Heart right ventricle (tissue), 16 donors: ENCODE measurements around the gene PTPRG. TPM values are rescaled to one million over a fixed set of nuclear protein-coding genes. Genes with fewer than 3 reads are reported as not detected.

Experiments
- ATAC-seq, 8 donors: fragments of 200-7000 bp; cut with Tn5 transposase; one replicate each; pipeline ENCODE4 v1.9.1; 2020; ENCODE audit warnings: mild to moderate bottlenecking in 8 of 8, moderate library complexity in 8 of 8, moderate number of reproducible peaks in 1 of 8
- DNase-seq, 2 donors: peaks; one replicate each; pipeline ENCODE4 v3.0.0-alpha.2; 2020
- H3K27ac ChIP-seq, 10 donors: fragments of 200-600 bp; sonication (generic) in 2 of 10; one replicate each; pipeline versions ENCODE4 v1.5.0 to v1.8.0; 2020 to 2022; ENCODE audit warnings: mild to moderate bottlenecking in 3 of 10
- H3K27me3 ChIP-seq, 7 donors: fragments of 200-600 bp; one replicate each; pipeline ENCODE4 v1.8.0; 2021 to 2022; ENCODE audit warnings: mild to moderate bottlenecking in 2 of 7
- H3K36me3 ChIP-seq, 9 donors: fragments of 200-600 bp; sonication (generic) in 1 of 9; one replicate each; pipeline versions ENCODE4 v1.5.0 to v1.8.0; 2020 to 2022; ENCODE audit warnings: mild to moderate bottlenecking in 2 of 9
- H3K4me1 ChIP-seq, 9 donors: fragments of 200-600 bp; sonication (generic) in 1 of 9; one replicate each; pipeline versions ENCODE4 v1.5.0 to v1.8.0; 2020 to 2022; ENCODE audit warnings: mild to moderate bottlenecking in 4 of 9
- H3K4me3 ChIP-seq, 10 donors: fragments of 200-600 bp; sonication (generic) in 2 of 10; one replicate each; pipeline versions ENCODE4 v1.5.0 to v1.8.0; 2020 to 2022; ENCODE audit warnings: mild to moderate bottlenecking in 7 of 10, moderate library complexity in 2 of 10
- H3K9me3 ChIP-seq, 11 donors: fragments of 200-600 bp in 10 of 11; sonication (generic) in 2 of 11; one replicate each; pipeline versions ENCODE4 v1.5.0 to v1.8.0; 2013 to 2022; ENCODE audit warnings: mild to moderate bottlenecking in 2 of 11, control low read depth in 1 of 11, moderate library complexity in 1 of 11
- WGBS, 2 donors: extraction: QIAGEN DNeasy Blood & Tissue Kit; methylation state at CpG; one replicate each; pipeline ENCODE4 v1.1.7; 2013; ENCODE audit warnings: inconsistent platforms in 1 of 2; 5-methylcytosine and 5-hydroxymethylcytosine counted together
- intact Hi-C, 10 donors: fragments of 100-400 bp; cut with DNase I; formaldehyde crosslinking; loops; one replicate each; pipeline versions ENCODE4 v1.11.1 to v1.14.2; 2022
- polyA plus RNA-seq, 2 donors: library from polyadenylated mRNA; stranded (reverse); fragments of 200-250 nt; gene quantifications; one replicate each; pipeline ENCODE4 v1.2.3, GENCODE V29; 2013
- total RNA-seq, 10 donors: library from RNA; stranded (reverse); fragmentation: NEBNext Ultra II Directional in 3 of 10; extraction: Animal tissue kit (Norgen Biotek cat#: 25700) in 3 of 10; gene quantifications; one replicate each; pipeline versions ENCODE4 v1.2.1 to v1.2.4, GENCODE V29; 2021 to 2023
- TF ChIP-seq, protein P1 (sequence below), 9 donors: fragments of 200-600 bp; sonication (generic) in 2 of 9; IDR thresholded peaks; one replicate each; pipeline versions ENCODE4 v1.5.0 to v1.8.0; 2021 to 2022; ENCODE audit warnings: antibody characterized with exemption in 9 of 9, mild to moderate bottlenecking in 5 of 9, moderate library complexity in 1 of 9
- donor health status: Arrhythmogenic right ventricular cardiomyopathy.
- donor health status: ischemic (EF 13 %, LVEDD 7.1; RV severe dilation, severe dysfunction).
- donor health status: healthy with polysubstance abuse.
- donor health status: DM: no; HTN: yes; CAD: no.
- donor health status: DM: no; HTN: no; CAD: no.
- donor health status: ischemic (EF 25% LVEDD 6.9; RV normal size, moderate dysfunction).
- donor health status: ischemic (EF 25% LVEDD 5.7; RV mildly dilated, moderate dysfunction).
- donor health status: healthy.
- donor health status: DM: yes; HTN: yes; CAD: no.
- donor health status: Ischemic cardiomyopathy.
- donor health status: ischemic (EF 35%, LVEDD 5.7; RV mildly dilated, moderate dysfunction).
- donor health status: nonischemic (EF 11% LVEDD 7.7; RV severe dilation, severe dysfunction).
- donor health status: DM: yes; HTN: yes; CAD: no.
- donor health status: PGD.
- donor health status: ischemic (EF 29% LVEDD 5.4; RV normal size, mild dysfunction).
- donor health status: nonischemic (EF 23%, LVEDD 6.1; RV moderate dilation, normal function).

PTPRG gene
- total and polyA plus RNA-seq, 12 donors: 10.1 to 38.3 (median 32.6) TPM

DNA sequence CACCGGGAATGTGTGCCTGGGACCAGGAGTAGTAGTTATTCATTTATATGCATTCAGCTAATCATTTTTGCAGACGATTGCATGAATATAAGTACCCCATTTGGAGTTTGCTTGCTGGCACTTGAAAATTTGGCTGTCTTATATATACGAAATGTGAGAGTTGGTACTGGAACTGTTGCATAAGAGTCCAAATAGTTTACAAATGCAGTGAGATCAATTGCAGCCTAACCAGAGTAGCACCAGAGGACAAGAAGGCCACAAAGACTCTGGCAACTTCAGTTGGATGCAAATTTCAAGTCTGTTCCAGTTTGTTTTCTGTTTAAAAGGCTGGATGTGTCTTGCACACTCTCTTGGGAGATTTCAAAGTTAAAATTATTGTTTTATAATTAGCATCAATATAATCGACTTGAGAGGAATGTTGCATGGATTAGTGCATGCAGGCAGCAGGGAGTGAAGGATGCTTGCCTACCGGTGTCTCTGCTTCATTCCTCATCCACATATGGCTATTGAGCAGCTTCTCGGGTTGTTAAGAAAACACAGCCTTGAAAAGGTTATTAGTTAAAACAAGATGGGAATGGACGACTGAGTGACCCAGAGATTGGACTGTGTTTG lies 213.0 kb downstream of the PTPRG start:
- no peaks in the 10 kb centered on the region for H3K27me3 ChIP-seq
- intact Hi-C loops: no loop called here
- peaks cover 0 to 68% (median 21%) of the 10 kb centered on the region in 9 donors for H3K4me1 ChIP-seq
- no peaks in the 10 kb centered on the region for H3K36me3 ChIP-seq
- H3K4me3 ChIP-seq: no peak overlapping the region
- WGBS, 2 donors: 67 to 78% methylated on average over 7 of the region's 7 CpGs
- ATAC-seq (no peak), DNase-seq (no peak)
- TF ChIP-seq, protein P1, sequence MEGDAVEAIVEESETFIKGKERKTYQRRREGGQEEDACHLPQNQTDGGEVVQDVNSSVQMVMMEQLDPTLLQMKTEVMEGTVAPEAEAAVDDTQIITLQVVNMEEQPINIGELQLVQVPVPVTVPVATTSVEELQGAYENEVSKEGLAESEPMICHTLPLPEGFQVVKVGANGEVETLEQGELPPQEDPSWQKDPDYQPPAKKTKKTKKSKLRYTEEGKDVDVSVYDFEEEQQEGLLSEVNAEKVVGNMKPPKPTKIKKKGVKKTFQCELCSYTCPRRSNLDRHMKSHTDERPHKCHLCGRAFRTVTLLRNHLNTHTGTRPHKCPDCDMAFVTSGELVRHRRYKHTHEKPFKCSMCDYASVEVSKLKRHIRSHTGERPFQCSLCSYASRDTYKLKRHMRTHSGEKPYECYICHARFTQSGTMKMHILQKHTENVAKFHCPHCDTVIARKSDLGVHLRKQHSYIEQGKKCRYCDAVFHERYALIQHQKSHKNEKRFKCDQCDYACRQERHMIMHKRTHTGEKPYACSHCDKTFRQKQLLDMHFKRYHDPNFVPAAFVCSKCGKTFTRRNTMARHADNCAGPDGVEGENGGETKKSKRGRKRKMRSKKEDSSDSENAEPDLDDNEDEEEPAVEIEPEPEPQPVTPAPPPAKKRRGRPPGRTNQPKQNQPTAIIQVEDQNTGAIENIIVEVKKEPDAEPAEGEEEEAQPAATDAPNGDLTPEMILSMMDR (IDR thresholded peaks at IDR 0.05): no peak
- no peak overlapping the region for H3K27ac ChIP-seq
- H3K9me3 ChIP-seq: no peaks in the 10 kb centered on the region

DNA sequence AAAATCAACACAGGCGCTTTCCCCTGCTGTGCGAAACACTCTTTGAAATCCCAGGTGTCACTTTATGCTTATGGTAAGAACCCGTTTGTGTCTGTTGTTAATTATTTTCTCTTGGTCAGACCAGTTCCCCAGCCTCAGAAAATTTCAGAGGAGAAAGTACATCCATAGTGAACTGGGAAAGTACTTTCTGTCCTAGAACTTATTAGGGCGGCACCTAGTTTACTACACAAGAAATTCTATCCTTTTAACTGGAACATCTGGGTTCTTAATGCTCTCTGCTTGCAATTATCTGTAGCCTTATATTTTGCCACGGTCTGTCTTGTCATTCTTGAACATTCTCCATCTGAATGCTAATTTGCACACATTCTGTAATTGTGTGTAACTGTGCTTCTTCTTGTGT lies 215.0 kb downstream of the PTPRG start:
- Histone ChIP-seq H3K27ac (no peak overlapping the region), H3K9me3 (no peaks in the 10 kb centered on the region), H3K36me3 (no peaks in the 10 kb centered on the region), H3K27me3 (no peaks in the 10 kb centered on the region), H3K4me3 (no peak overlapping the region), H3K4me1 (peaks cover 5 to 66% (median 33%) of the 10 kb centered on the region in 9 donors)
- TF ChIP-seq, protein P1 (IDR thresholded peaks at IDR 0.05): no peak
- WGBS, 2 donors: 95 to 96% methylated on average over 5 of the region's 5 CpGs
- intact Hi-C loops: no loop called here
- DNase-seq (no peak), ATAC-seq (no peak)

DNA sequence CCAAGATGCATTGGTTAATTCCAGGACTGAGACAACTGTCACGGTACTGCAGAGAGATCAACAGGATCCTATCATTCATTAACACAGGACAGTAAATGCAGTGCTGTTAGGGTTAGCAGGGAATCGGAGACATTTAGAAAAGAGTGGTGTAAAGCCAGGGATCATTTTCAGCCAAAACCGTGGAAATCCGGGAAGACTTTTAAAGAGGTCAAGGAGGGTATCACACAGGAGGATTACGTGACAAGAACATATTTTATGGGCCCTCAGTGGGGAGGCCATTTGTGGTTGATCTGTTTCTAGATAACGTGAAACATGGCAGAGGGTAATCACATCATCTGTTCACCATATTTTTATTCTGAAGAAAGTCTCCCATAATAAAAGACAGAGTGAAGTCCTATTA lies 216.1 kb downstream of the PTPRG start:
- no peak overlapping the region for H3K4me3 ChIP-seq
- H3K9me3 ChIP-seq: no peaks in the 10 kb centered on the region
- no peaks in the 10 kb centered on the region for H3K36me3 ChIP-seq
- ATAC-seq (no peak), DNase-seq (no peak)
- TF ChIP-seq, protein P1 (IDR thresholded peaks at IDR 0.05): no peak
- H3K27ac ChIP-seq: no peak overlapping the region
- intact Hi-C loops: no loop called here
- H3K27me3 ChIP-seq: no peaks in the 10 kb centered on the region
- peaks cover 5 to 55% (median 31%) of the 10 kb centered on the region in 9 donors for H3K4me1 ChIP-seq
- WGBS, 2 donors: 83 to 85% methylated on average over 6 of the region's 6 CpGs

DNA sequence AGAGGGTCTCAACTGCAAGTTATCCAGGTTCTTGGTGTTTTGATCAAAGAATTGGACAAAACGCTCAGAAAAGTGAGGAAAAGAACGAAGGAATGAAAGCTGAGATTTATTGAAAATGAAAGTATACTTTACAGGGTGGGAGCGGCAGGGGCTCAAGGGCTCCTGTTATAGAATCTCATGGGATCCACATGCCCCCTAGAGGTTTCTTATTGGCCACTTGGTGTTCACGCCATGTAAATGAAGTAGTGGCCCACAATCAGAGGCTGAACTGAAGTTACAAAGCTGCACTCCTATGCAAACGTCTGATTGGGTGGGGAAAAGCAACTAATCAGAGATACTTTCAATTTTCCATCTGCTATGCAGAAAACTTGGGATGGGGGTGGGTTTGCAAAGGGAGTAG lies 216.7 kb downstream of the PTPRG start:
- H3K4me3 ChIP-seq: no peak overlapping the region
- H3K4me1 ChIP-seq: peaks cover 5 to 49% (median 26%) of the 10 kb centered on the region in 9 donors
- TF ChIP-seq, protein P1 (IDR thresholded peaks at IDR 0.05): no peak
- no peaks in the 10 kb centered on the region for H3K9me3 ChIP-seq
- no peaks in the 10 kb centered on the region for H3K27me3 ChIP-seq
- H3K36me3 ChIP-seq: no peaks in the 10 kb centered on the region
- intact Hi-C loops: no loop called here
- WGBS, 2 donors: 88 to 90% methylated on average over 5 of the region's 5 CpGs
- no peak for DNase-seq
- ATAC-seq: no peak
- no peak overlapping the region for H3K27ac ChIP-seq
